Endothelial cell of umbilical vein (primary cell): ENCODE results near the gene TTF2. TPM values are rescaled to one million over a fixed set of nuclear protein-coding genes. Genes with fewer than 3 reads are reported as not detected.

Source experiments
- BruUV-seq: library from RNA; stranded (reverse); fragments of 400-500 nt; replicated peaks from 2 replicates; lab custom pipeline; 2021; lab: Mats Ljungman, UMichigan
- CTCF ChIA-PET: fragments of 300-600, 350-600 bp; sonication (Branson Sonifier 250); formaldehyde crosslinking; loops from one replicate; lab custom pipeline; 2021; ENCODE audit warnings: antibody characterized with exemption, inconsistent platforms; lab: Charles Lee
- POLR2A ChIA-PET: fragments of 300-600, 350-600 bp; sonication (Branson Sonifier 250); formaldehyde crosslinking; loops from one replicate; lab custom pipeline; 2021; ENCODE audit warnings: antibody characterized with exemption, inconsistent platforms; lab: Charles Lee
- DNase-seq: peaks from one replicate; pipeline ENCODE4 v3.0.0-alpha.2; 2011; ENCODE audit warnings: low read depth, low spot score
- FAIRE-seq: peaks from 2 replicates; lab custom pipeline; 2011; peaks lifted over from hg19 to GRCh38; lab: Jason Lieb, UNC
- H2AFZ ChIP-seq: 2 replicates; pipeline ENCODE4 v1.6.0; 2012; ENCODE audit warnings: low read depth, low read length, control low read depth, inconsistent platforms
- H3K27ac ChIP-seq: 2 replicates; pipeline ENCODE4 v1.5.1; 2011; ENCODE audit warnings: low read depth, mild to moderate bottlenecking, control low read depth, low read length, moderate library complexity; ENCODE audit not compliant: insufficient read depth
- H3K27me3 ChIP-seq, 2 experiments: 2 replicates each; pipeline versions ENCODE4 v1.6.0 to v1.6.1; 2011; ENCODE audit warnings: low read length in 2 of 2, mixed read lengths in 1 of 2; ENCODE audit not compliant: control insufficient read depth in 2 of 2, insufficient read depth in 2 of 2
- H3K36me3 ChIP-seq, 2 experiments: 2 replicates in 1 of 2; 3 replicates in 1 of 2; pipeline ENCODE4 v1.5.1; 2011; ENCODE audit warnings: low read length in 2 of 2, mild to moderate bottlenecking in 1 of 2, moderate library complexity in 1 of 2; ENCODE audit not compliant: control insufficient read depth in 2 of 2, insufficient read depth in 2 of 2; ENCODE audit errors: extremely low read depth in 1 of 2
- H3K4me1 ChIP-seq: 3 replicates; pipeline ENCODE4 v1.5.1; 2011; ENCODE audit warnings: mild to moderate bottlenecking, low read length; ENCODE audit not compliant: control insufficient read depth, insufficient read depth; ENCODE audit errors: extremely low read depth
- H3K4me2 ChIP-seq: 2 replicates; pipeline ENCODE4 v1.6.1; 2011; ENCODE audit warnings: low read length, control low read depth, mixed read lengths; ENCODE audit not compliant: insufficient read depth
- H3K4me3 ChIP-seq, 3 experiments: fragments of 200-600 bp in 1 of 3; sonication (generic), shearing (Covaris generic) in 1 of 3; replicated peaks in 1 of 3; 2 replicates each; pipeline ENCODE4 v1.5.1; 2011 to 2016; ENCODE audit warnings: control low read depth in 3 of 3, low read length in 3 of 3, mild to moderate bottlenecking in 2 of 3, inconsistent platforms in 1 of 3, low read depth in 1 of 3, moderate library complexity in 1 of 3; ENCODE audit not compliant: insufficient read depth in 1 of 3
- H3K79me2 ChIP-seq: 2 replicates; pipeline ENCODE4 v1.6.0; 2012; ENCODE audit warnings: low read length, inconsistent platforms; ENCODE audit not compliant: control insufficient read depth, insufficient read depth
- H3K9ac ChIP-seq: replicated peaks from 2 replicates; pipeline ENCODE3; 2011; ENCODE audit warnings: low read length, control low read depth; ENCODE audit not compliant: insufficient read depth; ENCODE audit errors: extremely low read depth
- H3K9me1 ChIP-seq: replicated peaks from 3 replicates; pipeline ENCODE4 v1.6.0; 2011; ENCODE audit warnings: mild to moderate bottlenecking, low read length; ENCODE audit not compliant: control insufficient read depth, insufficient read depth; ENCODE audit errors: extremely low read depth
- H3K9me3 ChIP-seq: replicated peaks from 2 replicates; pipeline ENCODE4 v1.5.1; 2012; ENCODE audit warnings: low read length, inconsistent platforms; ENCODE audit not compliant: control insufficient read depth, insufficient read depth
- H4K20me1 ChIP-seq: replicated peaks from 2 replicates; pipeline ENCODE3; 2011; ENCODE audit warnings: mild to moderate bottlenecking, low read length; ENCODE audit not compliant: control insufficient read depth, insufficient read depth; ENCODE audit errors: extremely low read depth
- CTCF ChIP-seq, 2 donors: IDR thresholded peaks; 1 replicate in 1 of 2; 2 replicates in 1 of 2; pipeline ENCODE4 v1.5.1; 2011; ENCODE audit warnings: low read length in 2 of 2, mild to moderate bottlenecking in 2 of 2, moderate library complexity in 2 of 2, control low read depth in 1 of 2, inconsistent platforms in 1 of 2, low read depth in 1 of 2; ENCODE audit not compliant: insufficient read depth in 1 of 2; ENCODE audit errors: extremely low read depth in 1 of 2
- EZH2 ChIP-seq: IDR thresholded peaks from 2 replicates; pipeline ENCODE4 v1.6.1; 2012; ENCODE audit warnings: borderline replicate concordance, low read depth, mild to moderate bottlenecking, moderate library complexity, low read length, inconsistent platforms; ENCODE audit not compliant: severe bottlenecking
- FOS ChIP-seq: IDR thresholded peaks from 2 replicates; pipeline ENCODE4 v1.6.1; 2011; ENCODE audit warnings: mild to moderate bottlenecking, low read length, moderate library complexity, borderline replicate concordance; ENCODE audit not compliant: insufficient read depth
- GATA2 ChIP-seq: IDR thresholded peaks from 2 replicates; pipeline ENCODE4 v1.7.0; 2011; ENCODE audit warnings: low read depth, mild to moderate bottlenecking, moderate library complexity, mixed read lengths, low read length; ENCODE audit not compliant: insufficient read length, insufficient read depth
- JUN ChIP-seq: IDR thresholded peaks from 2 replicates; pipeline ENCODE4 v1.6.1; 2011; ENCODE audit warnings: borderline replicate concordance, low read depth; ENCODE audit not compliant: insufficient read length, insufficient read depth
- MAX ChIP-seq: IDR thresholded peaks from 2 replicates; pipeline ENCODE4 v1.6.1; 2011; ENCODE audit not compliant: insufficient read depth, insufficient read length
- MYC ChIP-seq: IDR thresholded peaks from one replicate; pipeline ENCODE4 v1.6.1; 2011; ENCODE audit warnings: mild to moderate bottlenecking, low read depth, low read length
- POLR2A ChIP-seq: IDR thresholded peaks from 2 replicates; pipeline ENCODE4 v1.6.1; 2012; ENCODE audit warnings: low read depth, mild to moderate bottlenecking, control low read depth, low read length
- POLR2AphosphoS5 ChIP-seq: IDR thresholded peaks from 2 replicates; pipeline ENCODE4 v1.6.1; 2012; ENCODE audit warnings: low read depth, mild to moderate bottlenecking, control low read depth, low read length, moderate library complexity; ENCODE audit not compliant: insufficient read depth
- dilution Hi-C: fragments of 300-500 bp; cut with MboI; formaldehyde crosslinking; loops from one replicate; pipeline ENCODE4 v1.15.0; 2019; ENCODE audit warnings: low sequenced_read_pairs; ENCODE audit not compliant: extremely low pct_ligation_motif_present
- intact Hi-C: fragments of 100-400 bp; cut with micrococcal nuclease; formaldehyde crosslinking; loops from one replicate; pipeline ENCODE4 v1.10.0; 2022
- polyA plus RNA-seq, 4 experiments: library from polyadenylated mRNA; depleted of rRNA in 3 of 4; stranded (reverse) in 3 of 4; unstranded in 1 of 4; fragments of >200 nt; gene quantifications; 2 replicates each; pipeline versions ENCODE4 v1.2.1 to v1.2.3, GENCODE V29; 2011 to 2012; ENCODE audit warnings: missing spikeins in 1 of 4
- total RNA-seq: library from RNA; stranded (reverse); gene quantifications from 2 replicates; pipeline ENCODE4 v1.2.3, GENCODE V29; 2021

Gene TTF2
- total and polyA plus RNA-seq, 2 donors (not counting 3 experiments of a cell fraction or from before 2014, with no cell fraction given) = 8.8 to 44.4 TPM

GRCh38 chr1:117059334-117059677 lies 820 bp upstream of the TTF2 start:
- Histone ChIP-seq H4K20me1 (no peaks in the 10 kb centered on the region), H3K27ac (peak overlapping the region; percentile 31), H3K4me1 (peaks cover 9% of the 10 kb centered on the region), H3K4me3 (peak overlapping the region; percentile 14 to 88 (median 64)), H3K4me2 (peak overlapping the region; percentile 68), H3K79me2 (no peaks in the 10 kb centered on the region), H3K9me3 (no peaks in the 10 kb centered on the region), H3K9me1 (no peaks in the 10 kb centered on the region), H3K27me3 (no peaks in the 10 kb centered on the region), H3K36me3 (no peaks in the 10 kb centered on the region), H2AFZ (peak overlapping the region; percentile 88), H3K9ac (peak overlapping the region; percentile 50)
- POLR2A ChIA-PET = interaction anchor here (0.6 to 1.1 kb wide), 2 partner anchors 69 to 403 kb away, joined by 5 to 7 read pairs; no protein-coding TSS in a partner anchor
- DNase-seq = no peak
- TF ChIP-seq POLR2A (no peak), MYC (no peak), POLR2AphosphoS5 (no peak), MAX (no peak), JUN (no peak), EZH2 (no peak), FOS (no peak), GATA2 (no peak), CTCF (IDR thresholded peaks at IDR 0.05; ENCODE audit: extremely low read depth in 1 of 2, insufficient read depth in 1 of 2, low read depth in 1 of 2, low read length in 2 of 2) (no peak)
- peak; percentile 62 for FAIRE-seq
- CTCF ChIA-PET = interaction anchor here (1.3 to 5.9 kb wide), 12 partner anchors 8 to 485 kb away, joined by 3 to 91 read pairs (median 6); partner anchors contain the start of gene TRIM45
- intact Hi-C loops (loop anchor here (2.0 kb wide), 1 partner anchor 489 kb away; the partner anchor contains the start of gene CD58), dilution Hi-C loops (no loop called here)
- TSS peak; percentile 54 for BruUV-seq
